Kidney (tissue), 14 donors: ENCODE results near the gene PSAPL1. TPM values are rescaled to one million over a fixed set of nuclear protein-coding genes. Genes with fewer than 3 reads are reported as not detected.

Experiments
- DNase-seq, 5 donors: peaks; one replicate each; pipeline ENCODE4 v3.0.0-alpha.2; 2013 to 2020
- FAIRE-seq: peaks from 2 replicates; lab custom pipeline; 2012; peaks lifted over from hg19 to GRCh38; lab: Jason Lieb, UNC
- H3K27ac ChIP-seq, 2 donors: one replicate each; pipeline ENCODE4 v1.7.0; 2013; ENCODE audit warnings: low read depth in 2 of 2, low read length in 2 of 2, inconsistent platforms in 1 of 2
- H3K27me3 ChIP-seq: one replicate; pipeline ENCODE4 v1.7.1; 2013; ENCODE audit warnings: low read length, inconsistent platforms; ENCODE audit not compliant: control insufficient read depth, insufficient read depth
- H3K36me3 ChIP-seq, 3 donors: one replicate each; pipeline versions ENCODE4 v1.7.0 to v1.7.1; 2013; ENCODE audit warnings: low read length in 3 of 3, control low read depth in 1 of 3, inconsistent platforms in 1 of 3; ENCODE audit not compliant: insufficient read depth in 3 of 3, control insufficient read depth in 2 of 3
- H3K4me1 ChIP-seq, 3 donors: one replicate each; pipeline versions ENCODE4 v1.7.0 to v1.7.1; 2013; ENCODE audit warnings: low read length in 3 of 3, inconsistent platforms in 1 of 3, low read depth in 1 of 3; ENCODE audit not compliant: control insufficient read depth in 2 of 3, insufficient read depth in 2 of 3
- H3K4me3 ChIP-seq, 3 donors: one replicate each; pipeline versions ENCODE4 v1.7.0 to v1.8.1; 2013; ENCODE audit warnings: low read length in 3 of 3, control low read depth in 1 of 3, inconsistent platforms in 1 of 3
- H3K9ac ChIP-seq, 3 donors: one replicate each; pipeline versions ENCODE4 v1.7.0 to v1.7.1; 2013; ENCODE audit warnings: low read length in 3 of 3, control low read depth in 1 of 3, inconsistent platforms in 1 of 3
- H3K9me3 ChIP-seq, 3 donors: one replicate each; pipeline versions ENCODE4 v1.7.0 to v1.7.1; 2013; ENCODE audit warnings: low read length in 3 of 3, control low read depth in 1 of 3, inconsistent platforms in 1 of 3; ENCODE audit not compliant: control insufficient read depth in 2 of 3, insufficient read depth in 1 of 3
- intact Hi-C: fragments of 100-400 bp; cut with DNase I; formaldehyde crosslinking; loops from one replicate; pipeline ENCODE4 v1.11.1; 2022
- polyA plus RNA-seq: library from polyadenylated mRNA; stranded (reverse); fragments of 350-450 nt; fragmentation: Illumina TruSeq; extraction: RNeasy Lipid Tissue Mini Kit (QIAGEN cat#74804); gene quantifications from one replicate; pipeline ENCODE4 v1.2.3, GENCODE V29; 2014; ENCODE audit warnings: low read depth, low replicate concordance; ENCODE audit not compliant: insufficient read depth
- total RNA-seq: library from RNA; stranded (reverse); fragmentation: NEBNext Ultra II Directional; extraction: Animal tissue kit (Norgen Biotek cat#: 25700); gene quantifications from one replicate; pipeline ENCODE4 v1.2.1, GENCODE V29; 2021
- TF ChIP-seq, protein P1 (sequence below): IDR thresholded peaks from 3 replicates; pipeline ENCODE4 v1.5.1; 2012; ENCODE audit warnings: mild to moderate bottlenecking, moderate library complexity, borderline replicate concordance; ENCODE audit not compliant: insufficient read depth; ENCODE audit errors: extremely low read depth
- donor health status: control.
- donor health status: control.
- donor health status: control.
- donor health status: control.
- donor health status: control.
- donor health status: DM: yes; HTN: yes; CAD: no.
- donor health status: Normal renal cell carcinoma (clear cell type).

The PSAPL1 gene
- total and polyA plus RNA-seq, 2 donors from 2014 or later, result not detected

DNA sequence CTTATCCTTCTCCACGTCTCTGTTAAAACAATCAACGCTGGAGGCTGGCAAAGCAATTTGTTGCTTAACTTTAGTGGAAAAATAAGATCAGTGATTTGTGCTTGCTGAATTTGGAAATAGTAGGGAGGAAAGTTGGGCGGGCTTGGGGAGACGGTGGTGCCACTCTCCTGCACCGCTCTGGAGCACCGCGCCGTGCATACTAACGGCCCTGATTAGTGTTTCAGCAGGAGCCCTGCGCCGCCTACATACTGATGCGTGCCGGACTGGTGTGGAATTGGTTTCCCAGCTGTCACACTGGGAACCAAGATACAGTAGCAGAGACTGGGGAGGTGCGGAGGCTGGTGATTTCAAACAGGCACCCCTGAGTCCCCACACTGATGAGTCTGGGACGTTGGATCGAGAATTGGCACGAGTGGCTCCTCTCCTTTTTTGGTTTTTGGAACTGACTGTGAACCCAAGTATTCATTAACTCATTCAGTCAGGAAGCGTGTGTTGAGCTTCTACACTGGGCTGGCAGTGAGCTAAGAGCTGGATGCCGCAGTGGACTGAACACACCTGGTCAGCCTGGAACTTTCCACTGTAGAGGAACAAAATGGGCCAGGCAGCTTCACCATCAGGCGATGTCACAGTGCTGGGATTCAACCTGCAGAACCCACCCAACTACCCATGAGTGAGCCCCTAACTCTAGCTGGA lies 29.0 kb upstream of the PSAPL1 start:
- H3K27me3 ChIP-seq, result no peaks in the 10 kb centered on the region
- intact Hi-C loops, result no loop called here
- H3K9ac ChIP-seq, result no peak overlapping the region
- no peaks in the 10 kb centered on the region for H3K4me1 ChIP-seq
- no peak overlapping the region for H3K27ac ChIP-seq
- no peaks in the 10 kb centered on the region for H3K36me3 ChIP-seq
- peaks cover 0 to 6% (median 0%) of the 10 kb centered on the region in 3 donors for H3K9me3 ChIP-seq
- DNase-seq (no peak), FAIRE-seq (no peak)
- H3K4me3 ChIP-seq, result no peak overlapping the region
- TF ChIP-seq, protein P1, sequence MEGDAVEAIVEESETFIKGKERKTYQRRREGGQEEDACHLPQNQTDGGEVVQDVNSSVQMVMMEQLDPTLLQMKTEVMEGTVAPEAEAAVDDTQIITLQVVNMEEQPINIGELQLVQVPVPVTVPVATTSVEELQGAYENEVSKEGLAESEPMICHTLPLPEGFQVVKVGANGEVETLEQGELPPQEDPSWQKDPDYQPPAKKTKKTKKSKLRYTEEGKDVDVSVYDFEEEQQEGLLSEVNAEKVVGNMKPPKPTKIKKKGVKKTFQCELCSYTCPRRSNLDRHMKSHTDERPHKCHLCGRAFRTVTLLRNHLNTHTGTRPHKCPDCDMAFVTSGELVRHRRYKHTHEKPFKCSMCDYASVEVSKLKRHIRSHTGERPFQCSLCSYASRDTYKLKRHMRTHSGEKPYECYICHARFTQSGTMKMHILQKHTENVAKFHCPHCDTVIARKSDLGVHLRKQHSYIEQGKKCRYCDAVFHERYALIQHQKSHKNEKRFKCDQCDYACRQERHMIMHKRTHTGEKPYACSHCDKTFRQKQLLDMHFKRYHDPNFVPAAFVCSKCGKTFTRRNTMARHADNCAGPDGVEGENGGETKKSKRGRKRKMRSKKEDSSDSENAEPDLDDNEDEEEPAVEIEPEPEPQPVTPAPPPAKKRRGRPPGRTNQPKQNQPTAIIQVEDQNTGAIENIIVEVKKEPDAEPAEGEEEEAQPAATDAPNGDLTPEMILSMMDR, result no peak

DNA sequence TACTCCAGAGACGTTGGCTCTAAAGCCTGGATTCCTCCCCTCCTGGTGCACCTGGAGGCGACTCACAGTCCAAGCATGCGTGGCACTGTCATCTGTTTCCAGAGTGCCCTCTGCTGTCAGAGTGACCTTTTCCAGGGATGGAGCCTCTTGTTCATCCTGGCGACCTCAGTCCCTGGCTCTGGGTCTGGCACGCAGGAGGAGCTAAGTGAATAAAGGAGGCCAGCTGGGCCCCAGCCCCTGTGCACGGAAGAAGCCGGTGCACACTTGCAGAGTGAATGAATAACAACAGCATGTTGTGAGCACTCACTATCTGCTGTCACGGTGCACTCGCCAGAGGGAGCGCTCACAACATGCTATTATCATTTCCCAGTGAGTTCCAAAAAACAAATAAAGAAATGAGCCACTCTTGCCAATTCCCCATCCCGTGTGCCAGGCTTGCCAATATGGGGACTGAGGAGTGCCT lies 27.8 kb upstream of the PSAPL1 start:
- Histone ChIP-seq H3K9me3 (peaks cover 0 to 6% (median 0%) of the 10 kb centered on the region in 3 donors), H3K9ac (no peak overlapping the region), H3K36me3 (no peaks in the 10 kb centered on the region), H3K27ac (no peak overlapping the region), H3K4me1 (no peaks in the 10 kb centered on the region), H3K4me3 (no peak overlapping the region), H3K27me3 (no peaks in the 10 kb centered on the region)
- intact Hi-C loops, result no loop called here
- DNase-seq, result peak in 3 of 5 donors; percentile 50 to 62 (median 55)
- FAIRE-seq, result no peak
- TF ChIP-seq, protein P1, result no peak

DNA sequence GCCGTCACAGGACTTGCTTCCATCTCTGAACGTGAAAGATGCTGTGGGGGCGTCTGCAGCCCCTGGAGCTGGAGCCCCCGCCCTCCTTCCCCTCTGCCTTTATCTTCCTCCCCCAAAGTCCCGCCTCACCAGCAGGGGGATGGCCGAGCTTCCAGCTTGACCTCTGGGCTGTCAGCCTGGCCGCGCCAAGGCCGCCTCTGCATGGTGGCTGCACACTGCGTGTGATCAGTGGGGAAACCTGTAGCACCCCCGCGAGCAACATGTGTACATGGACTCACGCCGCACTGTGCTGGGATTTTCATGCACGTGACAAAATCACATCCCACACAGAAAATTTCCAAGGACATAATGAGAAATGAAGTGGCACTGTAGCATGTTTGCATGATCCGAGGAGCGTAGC lies 26.5 kb upstream of the PSAPL1 start:
- Histone ChIP-seq H3K4me3 (no peak overlapping the region), H3K4me1 (no peaks in the 10 kb centered on the region), H3K9ac (no peak overlapping the region), H3K27ac (no peak overlapping the region), H3K27me3 (no peaks in the 10 kb centered on the region), H3K9me3 (peaks cover 0 to 6% (median 0%) of the 10 kb centered on the region in 3 donors), H3K36me3 (no peaks in the 10 kb centered on the region)
- intact Hi-C loops, result no loop called here
- TF ChIP-seq, protein P1, result no peak
- no peak for FAIRE-seq
- no peak for DNase-seq

DNA sequence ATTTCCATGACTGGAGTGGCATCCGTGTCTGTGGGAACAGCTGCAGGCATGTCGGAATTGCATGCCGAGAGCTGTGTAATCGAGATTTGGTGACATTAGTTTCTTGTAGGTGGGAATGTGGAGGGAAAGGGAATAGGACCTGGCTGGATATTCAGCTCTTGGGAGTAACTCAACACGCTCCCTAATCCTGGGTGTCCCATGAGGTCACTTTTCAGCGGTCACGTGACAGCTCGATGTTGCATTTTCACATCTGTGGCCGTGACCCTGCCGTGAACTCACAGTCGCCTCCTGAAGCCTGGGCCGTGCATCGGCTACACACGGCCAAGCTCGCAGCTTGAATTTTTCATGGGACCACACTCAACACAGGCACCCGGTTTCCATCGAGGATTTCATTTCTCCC lies 25.8 kb upstream of the PSAPL1 start:
- Histone ChIP-seq H3K9me3 (peaks cover 0 to under 1% (median 0%) of the 10 kb centered on the region in 3 donors), H3K4me1 (no peaks in the 10 kb centered on the region), H3K27ac (no peak overlapping the region), H3K9ac (no peak overlapping the region), H3K27me3 (no peaks in the 10 kb centered on the region), H3K4me3 (no peak overlapping the region), H3K36me3 (no peaks in the 10 kb centered on the region)
- TF ChIP-seq, protein P1, result no peak
- DNase-seq (peak in 4 of 5 donors; percentile 66 to 75 (median 70)), FAIRE-seq (no peak)
- intact Hi-C loops, result no loop called here
